Heart left ventricle (tissue), 16 donors: ENCODE measurements around the gene ZYX. TPM values are rescaled to one million over a fixed set of nuclear protein-coding genes. Genes with fewer than 3 reads are reported as not detected.

Source experiments
- ATAC-seq, 4 donors: fragments of 200-7000 bp; cut with Tn5 transposase; one replicate each; pipeline ENCODE4 v1.9.1; 2020 to 2022; ENCODE audit warnings: moderate library complexity in 4 of 4, mild to moderate bottlenecking in 3 of 4, moderate number of reproducible peaks in 1 of 4
- DNase-seq, 5 donors: peaks; one replicate each; pipeline ENCODE4 v3.0.0-alpha.2; 2020
- H3K27ac ChIP-seq, 12 donors: fragments of 200-600 bp; sonication (generic) in 4 of 12; one replicate each; pipeline versions ENCODE4 v1.5.0 to v1.8.0; 2016 to 2022; ENCODE audit warnings: mild to moderate bottlenecking in 2 of 12
- H3K27me3 ChIP-seq, 9 donors: fragments of 200-600 bp; sonication (generic) in 2 of 9; one replicate each; pipeline versions ENCODE4 v1.5.1 to v1.8.0; 2016 to 2022; ENCODE audit warnings: mild to moderate bottlenecking in 3 of 9
- H3K36me3 ChIP-seq, 9 donors: fragments of 200-600 bp; sonication (generic) in 2 of 9; one replicate each; pipeline versions ENCODE4 v1.5.0 to v1.8.0; 2018 to 2022; ENCODE audit warnings: mild to moderate bottlenecking in 2 of 9
- H3K4me1 ChIP-seq, 12 donors: fragments of 200-600 bp; sonication (generic) in 4 of 12; one replicate each; pipeline versions ENCODE4 v1.5.0 to v1.8.0; 2016 to 2022; ENCODE audit warnings: mild to moderate bottlenecking in 3 of 12
- H3K4me3 ChIP-seq, 12 donors: fragments of 200-600 bp; sonication (generic) in 4 of 12; one replicate each; pipeline versions ENCODE4 v1.5.0 to v1.8.0; 2017 to 2022; ENCODE audit warnings: mild to moderate bottlenecking in 9 of 12, moderate library complexity in 4 of 12
- H3K9me3 ChIP-seq, 12 donors: fragments of 200-600 bp; sonication (generic) in 4 of 12; one replicate each; pipeline versions ENCODE4 v1.5.0 to v1.8.0; 2016 to 2022; ENCODE audit warnings: mild to moderate bottlenecking in 1 of 12
- CTCF ChIP-seq, 12 donors: fragments of 200-600 bp; sonication (generic) in 4 of 12; IDR thresholded peaks; one replicate each; pipeline versions ENCODE4 v1.5.0 to v1.8.0; 2018 to 2022; ENCODE audit warnings: antibody characterized with exemption in 12 of 12, mild to moderate bottlenecking in 5 of 12
- POLR2A ChIP-seq, 2 donors: fragments of 450-650 bp; IDR thresholded peaks; one replicate each; pipeline ENCODE4 v1.6.1; 2017; ENCODE audit warnings: antibody characterized with exemption in 2 of 2, mild to moderate bottlenecking in 2 of 2, moderate library complexity in 2 of 2
- WGBS, 4 donors: extraction: QIAGEN DNeasy Blood & Tissue Kit in 2 of 4; methylation state at CpG; one replicate each; pipeline versions ENCODE4 v1.1.5 to v1.1.7; 2013 to 2018; 5-methylcytosine and 5-hydroxymethylcytosine counted together
- intact Hi-C, 10 donors: fragments of 100-400 bp; cut with DNase I; formaldehyde crosslinking; loops; one replicate each; pipeline versions ENCODE4 v1.11.1 to v1.14.2; 2022
- polyA plus RNA-seq, 2 donors: library from polyadenylated mRNA; stranded (reverse); fragments of 200-250 nt; gene quantifications; one replicate each; pipeline ENCODE4 v1.2.3, GENCODE V29; 2013
- total RNA-seq, 9 donors: library from RNA; depleted of rRNA in 2 of 9; stranded (reverse); fragments of >200 nt in 2 of 9; fragmentation: NEBNext Ultra II Directional in 3 of 9; extraction: Animal tissue kit (Norgen Biotek cat#: 25700) in 3 of 9; gene quantifications; one replicate each; pipeline versions ENCODE4 v1.1.0 to v1.2.4, GENCODE V29; 2016 to 2023
- donor health status: ischemic (EF 13 %, LVEDD 7.1; RV severe dilation, severe dysfunction).
- donor health status: healthy with polysubstance abuse.
- donor health status: DM: no; HTN: yes; CAD: no.
- donor health status: DM: no; HTN: no; CAD: no.
- donor health status: ischemic (EF 25% LVEDD 6.9; RV normal size, moderate dysfunction).
- donor health status: ischemic (EF 25% LVEDD 5.7; RV mildly dilated, moderate dysfunction).
- donor health status: healthy.
- donor health status: DM: yes; HTN: yes; CAD: no.
- donor health status: ischemic (EF 35%, LVEDD 5.7; RV mildly dilated, moderate dysfunction).
- donor health status: nonischemic (EF 11% LVEDD 7.7; RV severe dilation, severe dysfunction).
- donor health status: DM: yes; HTN: yes; CAD: no.
- donor health status: PGD.
- donor health status: ischemic (EF 29% LVEDD 5.4; RV normal size, mild dysfunction).
- donor health status: nonischemic (EF 23%, LVEDD 6.1; RV moderate dilation, normal function).

ZYX gene
- total and polyA plus RNA-seq, 11 donors = 55.9 to 217 (median 79.4) TPM

- TF ChIP-seq POLR2A (IDR thresholded peaks at IDR 0.05) = no peak
- TF ChIP-seq CTCF (IDR thresholded peaks at IDR 0.05) = no peak
Observed at GRCh38 chr7:143358626-143359025, 22.5 kb upstream of the ZYX start.

GRCh38 chr7:143359771-143360353, 21.3 kb upstream of the ZYX start:
- Histone ChIP-seq H3K27me3 (peaks cover 5 to 51% (median 32%) of the 10 kb centered on the region in 9 donors), H3K4me3 (no peak overlapping the region), H3K9me3 (no peaks in the 10 kb centered on the region), H3K4me1 (peaks cover 0 to 18% (median 4%) of the 10 kb centered on the region in 12 donors), H3K27ac (no peak overlapping the region), H3K36me3 (no peaks in the 10 kb centered on the region)
- no peak for DNase-seq
- TF ChIP-seq CTCF (IDR thresholded peaks at IDR 0.05) = no peak
- TF ChIP-seq POLR2A (IDR thresholded peaks at IDR 0.05) = no peak
- intact Hi-C loops = loop anchor here in 4 of 10 donors (5.0 to 10.0 kb wide), 3 partner anchors 38 to 55 kb away; partner anchors contain the start of gene CLCN1 (in 1 of the 4)
- 67 to 83% (median 71%) methylated on average over 11 of the region's 11 CpGs for WGBS, 4 donors
- ATAC-seq = no peak

More at GRCh38 chr7:143358626-143359025, 22.5 kb upstream of the ZYX start:
- no peaks in the 10 kb centered on the region for H3K9me3 ChIP-seq
- peaks cover 0 to 18% (median 4%) of the 10 kb centered on the region in 12 donors for H3K4me1 ChIP-seq
- DNase-seq = no peak
- WGBS, 4 donors = 88 to 89% (median 88%) methylated on average over 12 of the region's 12 CpGs
- no peak overlapping the region for H3K4me3 ChIP-seq
- no peak for ATAC-seq
- H3K27ac ChIP-seq = no peak overlapping the region
- no peaks in the 10 kb centered on the region for H3K36me3 ChIP-seq
- intact Hi-C loops = loop anchor here in 1 of 10 donors (5.0 kb wide), 1 partner anchor 36 kb away; no protein-coding TSS in a partner anchor
- peaks cover 5 to 47% (median 27%) of the 10 kb centered on the region in 9 donors for H3K27me3 ChIP-seq

- Histone ChIP-seq H3K27me3 (peaks cover 5 to 55% (median 32%) of the 10 kb centered on the region in 9 donors), H3K4me1 (peaks cover 0 to 18% (median 4%) of the 10 kb centered on the region in 12 donors), H3K9me3 (no peaks in the 10 kb centered on the region), H3K27ac (no peak overlapping the region), H3K4me3 (no peak overlapping the region), H3K36me3 (no peaks in the 10 kb centered on the region)
- 38 to 44% (median 40%) methylated on average over 19 of the region's 19 CpGs for WGBS, 4 donors
- intact Hi-C loops = loop anchor here in 3 of 10 donors (5.0 to 10.0 kb wide), 2 partner anchors 44 to 54 kb away; partner anchors contain the start of gene CLCN1 (in 1 of the 3)
- DNase-seq (no peak), ATAC-seq (no peak)
- TF ChIP-seq CTCF (IDR thresholded peaks at IDR 0.05) (no peak), POLR2A (IDR thresholded peaks at IDR 0.05) (no peak)
Observed at GRCh38 chr7:143360788-143361551, 20.2 kb upstream of the ZYX start.

GRCh38 chr7:143361552-143362130, 19.5 kb upstream of the ZYX start:
- Histone ChIP-seq H3K27me3 (peaks cover 5 to 55% (median 32%) of the 10 kb centered on the region in 9 donors), H3K4me1 (peaks cover 0 to 18% (median 4%) of the 10 kb centered on the region in 12 donors), H3K36me3 (no peaks in the 10 kb centered on the region), H3K27ac (no peak overlapping the region), H3K9me3 (no peaks in the 10 kb centered on the region), H3K4me3 (peak overlapping the region; percentile 11 to 70 (median 51))
- ATAC-seq (no peak), DNase-seq (no peak)
- TF ChIP-seq POLR2A (IDR thresholded peaks at IDR 0.05) (no peak), CTCF (IDR thresholded peaks at IDR 0.05) (no peak)
- 2 to 4% (median 4%) methylated on average over 34 to 46 of the region's 46 CpGs for WGBS, 4 donors
- intact Hi-C loops = loop anchor here in 3 of 10 donors (5.0 to 10.0 kb wide), 2 partner anchors 44 to 53 kb away; partner anchors contain the start of gene CLCN1 (in 1 of the 3)
